Thymus (tissue), 11 donors: ENCODE measurements around the gene DIP2C. TPM values are rescaled to one million over a fixed set of nuclear protein-coding genes. Genes with fewer than 3 reads are reported as not detected.

Experiments used
- DNase-seq, 9 donors: peaks; one replicate each; pipeline ENCODE4 v3.0.0-alpha.2; 2013; ENCODE audit warnings: low spot score in 9 of 9, low read depth in 6 of 9, missing footprints in 1 of 9
- H3K27ac ChIP-seq, 2 donors: one replicate each; pipeline ENCODE4 v1.5.1; 2013; ENCODE audit warnings: control low read depth in 1 of 2, low read depth in 1 of 2, low read length in 1 of 2, mild to moderate bottlenecking in 1 of 2, moderate library complexity in 1 of 2
- H3K27me3 ChIP-seq, 2 donors: one replicate each; pipeline ENCODE4 v1.5.1; 2013; ENCODE audit warnings: low read length in 1 of 2; ENCODE audit not compliant: control insufficient read depth in 2 of 2, insufficient read depth in 1 of 2
- H3K36me3 ChIP-seq, 2 donors: one replicate each; pipeline ENCODE4 v1.5.1; 2013; ENCODE audit warnings: low read length in 1 of 2, mild to moderate bottlenecking in 1 of 2, moderate library complexity in 1 of 2; ENCODE audit not compliant: control insufficient read depth in 2 of 2, insufficient read depth in 2 of 2
- H3K4me1 ChIP-seq, 2 donors: one replicate each; pipeline ENCODE4 v1.5.1; 2013; ENCODE audit warnings: low read length in 2 of 2; ENCODE audit not compliant: control insufficient read depth in 2 of 2, insufficient read depth in 2 of 2
- H3K4me3 ChIP-seq, 2 donors: one replicate each; pipeline ENCODE4 v1.5.1; 2013; ENCODE audit warnings: low read length in 2 of 2, control low read depth in 1 of 2, mild to moderate bottlenecking in 1 of 2
- H3K9me3 ChIP-seq, 2 donors: one replicate each; pipeline ENCODE4 v1.5.1; 2013; ENCODE audit warnings: low read length in 1 of 2, mild to moderate bottlenecking in 1 of 2; ENCODE audit not compliant: control insufficient read depth in 2 of 2, insufficient read depth in 1 of 2
- WGBS: extraction: QIAGEN DNeasy Blood & Tissue Kit; methylation state at CpG from one replicate; pipeline ENCODE4 v1.1.7; 2013; 5-methylcytosine and 5-hydroxymethylcytosine counted together
- polyA plus RNA-seq: library from polyadenylated mRNA; stranded (reverse); fragments of 200-250 nt; gene quantifications from one replicate; pipeline ENCODE4 v1.2.3, GENCODE V29; 2013
- total RNA-seq: library from RNA; stranded (reverse); fragments of 120-200 nt; gene quantifications from one replicate; pipeline ENCODE4 v1.2.4, GENCODE V29; 2013
- donor health status: healthy.

DIP2C gene
- total and polyA plus RNA-seq, 2 donors: 2.2 to 3.4 TPM

- Histone ChIP-seq H3K4me3 (no peak overlapping the region), H3K27ac (no peak overlapping the region), H3K27me3 (no peaks in the 10 kb centered on the region), H3K9me3 (peaks cover 0 to 11% of the 10 kb centered on the region in 2 donors), H3K4me1 (peaks cover 0 to 46% of the 10 kb centered on the region in 2 donors), H3K36me3 (no peaks in the 10 kb centered on the region)
- DNase-seq: no peak
- 89% methylated on average over 6 of the region's 6 CpGs for WGBS
Measured at GRCh38 chr10:383519-383918, 305.9 kb downstream of the DIP2C start.

- no peaks in the 10 kb centered on the region for H3K27me3 ChIP-seq
- no peak overlapping the region for H3K27ac ChIP-seq
- peaks cover 1 to 14% of the 10 kb centered on the region in 2 donors for H3K9me3 ChIP-seq
- peak in 1 of 9 donors; percentile 62 for DNase-seq
- H3K36me3 ChIP-seq: no peaks in the 10 kb centered on the region
- peaks cover 9 to 46% of the 10 kb centered on the region in 2 donors for H3K4me1 ChIP-seq
- H3K4me3 ChIP-seq: no peak overlapping the region
- 71% methylated on average over 7 of the region's 7 CpGs for WGBS
Measured at GRCh38 chr10:381805-382204, 307.7 kb downstream of the DIP2C start.

GRCh38 chr10:381346-381745 lies 308.1 kb downstream of the DIP2C start:
- no peak overlapping the region for H3K27ac ChIP-seq
- H3K9me3 ChIP-seq: peaks cover 1 to 14% of the 10 kb centered on the region in 2 donors
- no peaks in the 10 kb centered on the region for H3K27me3 ChIP-seq
- DNase-seq: no peak
- H3K4me1 ChIP-seq: peaks cover 9 to 46% of the 10 kb centered on the region in 2 donors
- 97% methylated on average over 10 of the region's 10 CpGs for WGBS
- H3K36me3 ChIP-seq: no peaks in the 10 kb centered on the region
- no peak overlapping the region for H3K4me3 ChIP-seq

- Histone ChIP-seq H3K36me3 (no peaks in the 10 kb centered on the region), H3K9me3 (peaks cover 1 to 17% of the 10 kb centered on the region in 2 donors)
Measured at GRCh38 chr10:380313-380940, 309.0 kb downstream of the DIP2C start.

GRCh38 chr10:378930-379704 lies 310.4 kb downstream of the DIP2C start:
- peaks cover 1 to 18% of the 10 kb centered on the region in 2 donors for H3K9me3 ChIP-seq
- no peaks in the 10 kb centered on the region for H3K27me3 ChIP-seq
- no peak overlapping the region for H3K27ac ChIP-seq
- peaks cover 23 to 54% of the 10 kb centered on the region in 2 donors for H3K4me1 ChIP-seq
- no peaks in the 10 kb centered on the region for H3K36me3 ChIP-seq
- no peak for DNase-seq
- WGBS: 97% methylated on average over 16 of the region's 16 CpGs
- H3K4me3 ChIP-seq: no peak overlapping the region

More at GRCh38 chr10:380313-380940, 309.0 kb downstream of the DIP2C start:
- H3K27me3 ChIP-seq: no peaks in the 10 kb centered on the region
- DNase-seq: no peak
- H3K4me3 ChIP-seq: no peak overlapping the region
- peaks cover 15 to 46% of the 10 kb centered on the region in 2 donors for H3K4me1 ChIP-seq
- H3K27ac ChIP-seq: no peak overlapping the region
- whole genome bisulfite sequencing: 97% methylated on average over 17 of the region's 17 CpGs

GRCh38 chr10:378230-378929 lies 311.1 kb downstream of the DIP2C start:
- H3K9me3 ChIP-seq: peaks cover 1 to 18% of the 10 kb centered on the region in 2 donors
- no peak overlapping the region for H3K27ac ChIP-seq
- peak in 1 of 9 donors; percentile 41 for DNase-seq
- peaks cover 28 to 61% of the 10 kb centered on the region in 2 donors for H3K4me1 ChIP-seq
- WGBS: 96% methylated on average over 14 of the region's 14 CpGs
- H3K36me3 ChIP-seq: no peaks in the 10 kb centered on the region
- H3K4me3 ChIP-seq: no peak overlapping the region
- H3K27me3 ChIP-seq: no peaks in the 10 kb centered on the region

- peak in 1 of 9 donors; percentile 59 for DNase-seq
- Histone ChIP-seq H3K36me3 (no peaks in the 10 kb centered on the region), H3K9me3 (peaks cover 1 to 18% of the 10 kb centered on the region in 2 donors), H3K27ac (peak overlapping the region in 1 of 2 donors; percentile 32), H3K4me1 (peaks cover 37 to 69% of the 10 kb centered on the region in 2 donors), H3K4me3 (no peak overlapping the region), H3K27me3 (no peaks in the 10 kb centered on the region)
- 60% methylated on average over 10 of the region's 10 CpGs for WGBS
Measured at GRCh38 chr10:377228-377627, 312.2 kb downstream of the DIP2C start.

- peaks cover 41 to 73% of the 10 kb centered on the region in 2 donors for H3K4me1 ChIP-seq
- H3K27me3 ChIP-seq: no peaks in the 10 kb centered on the region
- H3K36me3 ChIP-seq: no peaks in the 10 kb centered on the region
- peaks cover 1 to 15% of the 10 kb centered on the region in 2 donors for H3K9me3 ChIP-seq
- H3K4me3 ChIP-seq: no peak overlapping the region
- peak in 8 of 9 donors; percentile 39 to 83 (median 58) for DNase-seq
- 86% methylated on average over 35 of the region's 35 CpGs for WGBS
- peak overlapping the region; percentile 82 to 97 for H3K27ac ChIP-seq
Measured at GRCh38 chr10:375815-376505, 313.5 kb downstream of the DIP2C start.
